HEK293T (cell line): ENCODE data around the gene NGB.

Experiments
- ARNT ChIP-seq: fragments of 450-650 bp; IDR thresholded peaks from 2 replicates; pipeline ENCODE4 v1.6.1; 2017; ENCODE audit warnings: mild to moderate bottlenecking
- BHLHE40 ChIP-seq: fragments of 450-650 bp; IDR thresholded peaks from 2 replicates; pipeline ENCODE4 v1.6.1; 2016; ENCODE audit warnings: mild to moderate bottlenecking, moderate library complexity, borderline replicate concordance
- CTBP1 ChIP-seq: fragments of 450-650 bp; IDR thresholded peaks from 2 replicates; pipeline ENCODE4 v1.6.1; 2016; ENCODE audit warnings: borderline replicate concordance
- ELF4 ChIP-seq: fragments of 450-650 bp; IDR thresholded peaks from 2 replicates; pipeline ENCODE4 v1.6.1; 2017; ENCODE audit warnings: antibody characterized with exemption
- FOXA1 ChIP-seq: fragments of 450-650 bp; IDR thresholded peaks from 2 replicates; pipeline ENCODE4 v1.6.1; 2016; ENCODE audit warnings: mild to moderate bottlenecking
- FOXM1 ChIP-seq: fragments of 450-650 bp; IDR thresholded peaks from 2 replicates; pipeline ENCODE4 v1.6.1; 2017; ENCODE audit warnings: mild to moderate bottlenecking, borderline replicate concordance
- LEF1 ChIP-seq: fragments of 450-650 bp; IDR thresholded peaks from 2 replicates; pipeline ENCODE4 v1.6.1; 2017; ENCODE audit warnings: mild to moderate bottlenecking, borderline replicate concordance
- NFRKB ChIP-seq: fragments of 450-650 bp; IDR thresholded peaks from 2 replicates; pipeline ENCODE4 v1.6.1; 2016; ENCODE audit warnings: mild to moderate bottlenecking, moderate library complexity
- SP1 ChIP-seq: fragments of 450-650 bp; IDR thresholded peaks from 2 replicates; pipeline ENCODE4 v1.6.1; 2017
- SUZ12 ChIP-seq: fragments of 450-650 bp; IDR thresholded peaks from 2 replicates; pipeline ENCODE4 v1.6.1; 2016; ENCODE audit warnings: mild to moderate bottlenecking
- TARDBP ChIP-seq: fragments of 450-650 bp; IDR thresholded peaks from 2 replicates; pipeline ENCODE4 v1.6.1; 2016

DNA sequence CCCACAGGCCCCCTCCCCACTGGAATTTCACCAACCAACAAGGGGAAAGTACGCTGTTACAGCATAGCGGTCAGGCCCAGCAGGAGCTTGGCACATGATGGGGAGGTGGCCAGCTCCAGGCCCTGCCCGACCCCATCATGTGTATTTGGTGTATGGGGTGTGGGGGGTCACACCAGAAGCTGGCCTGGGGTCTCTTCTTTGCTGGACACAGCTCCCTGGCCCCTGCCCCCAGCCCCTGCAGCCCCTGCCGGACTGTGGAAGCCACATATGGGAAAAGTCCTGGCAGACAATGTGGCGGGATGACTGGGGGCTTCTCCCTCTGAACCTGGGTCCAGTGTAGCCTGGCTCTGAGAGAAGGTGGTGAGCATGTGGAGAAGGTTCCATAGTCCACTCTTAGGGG lies 12.4 kb downstream of the NGB start:
- TF ChIP-seq CTBP1 = no peak
- no peak for TF ChIP-seq ARNT
- no peak for TF ChIP-seq ELF4
- TF ChIP-seq FOXA1 = no peak
- TF ChIP-seq NFRKB = no peak
- no peak for TF ChIP-seq BHLHE40
- no peak for TF ChIP-seq SP1
- TF ChIP-seq FOXM1 = no peak
- TF ChIP-seq SUZ12 = no peak
- TF ChIP-seq TARDBP = no peak
- TF ChIP-seq LEF1 = no peak
